CD1c-positive myeloid dendritic cell (primary cell): ENCODE results near the gene NELFCD.
"Not testable (repeated sequence)": the region's sequence is repeated elsewhere in the genome, so short reads cannot be mapped to it uniquely, and the experiment has no call there.

Experiments used
- DNase-seq: peaks from one replicate; pipeline ENCODE4 v3.0.0-alpha.2; 2016; ENCODE audit errors: extremely low spot score

The NELFCD gene

DNA sequence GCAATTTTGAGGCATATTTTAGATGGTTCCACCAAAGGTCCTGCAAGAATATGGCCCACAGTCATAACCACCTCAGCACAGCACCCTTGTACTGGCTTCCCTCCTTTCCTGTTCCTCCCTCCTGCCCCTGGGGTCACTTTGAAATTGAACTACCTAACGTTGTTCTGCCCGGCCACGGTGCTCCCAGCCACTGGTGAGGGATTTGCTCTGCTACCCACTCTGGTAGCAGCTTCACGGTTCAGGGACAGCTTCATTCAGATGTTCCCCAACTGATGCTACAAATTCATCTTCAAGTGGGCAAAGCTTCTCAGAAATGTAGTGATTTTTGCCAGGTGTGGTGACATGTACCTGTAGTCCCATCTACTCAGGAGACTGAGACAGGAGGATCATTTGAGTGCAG is 7.9 kb upstream of the NELFCD start:
- no peak for DNase-seq

GRCh38 chr20:58973866-58974265 is 7.2 kb upstream of the NELFCD start:
- peak; percentile 9 for DNase-seq

DNA sequence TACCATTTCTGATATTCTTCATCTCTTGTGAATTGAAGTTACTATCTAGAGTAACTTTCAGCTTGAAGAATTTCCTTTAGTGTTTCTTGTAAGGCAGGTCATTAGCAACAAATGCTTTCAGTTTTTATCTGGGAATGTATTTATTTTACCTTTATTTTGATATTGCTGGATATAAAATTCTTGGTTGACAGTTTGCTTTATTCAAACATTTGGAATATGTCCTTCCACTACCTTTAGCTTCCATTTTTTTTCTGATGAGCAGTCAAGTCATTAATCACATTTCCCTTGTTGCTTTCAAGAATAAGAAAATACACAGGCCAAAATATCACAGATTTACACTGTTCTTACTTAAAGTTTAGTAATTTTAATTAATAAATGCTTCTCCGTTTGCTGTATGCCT is 5.7 kb upstream of the NELFCD start:
- no peak for DNase-seq

- DNase-seq: no peak
These were observed 4.9 kb upstream of the NELFCD start for GRCh38 chr20:58976061-58976730.

DNA sequence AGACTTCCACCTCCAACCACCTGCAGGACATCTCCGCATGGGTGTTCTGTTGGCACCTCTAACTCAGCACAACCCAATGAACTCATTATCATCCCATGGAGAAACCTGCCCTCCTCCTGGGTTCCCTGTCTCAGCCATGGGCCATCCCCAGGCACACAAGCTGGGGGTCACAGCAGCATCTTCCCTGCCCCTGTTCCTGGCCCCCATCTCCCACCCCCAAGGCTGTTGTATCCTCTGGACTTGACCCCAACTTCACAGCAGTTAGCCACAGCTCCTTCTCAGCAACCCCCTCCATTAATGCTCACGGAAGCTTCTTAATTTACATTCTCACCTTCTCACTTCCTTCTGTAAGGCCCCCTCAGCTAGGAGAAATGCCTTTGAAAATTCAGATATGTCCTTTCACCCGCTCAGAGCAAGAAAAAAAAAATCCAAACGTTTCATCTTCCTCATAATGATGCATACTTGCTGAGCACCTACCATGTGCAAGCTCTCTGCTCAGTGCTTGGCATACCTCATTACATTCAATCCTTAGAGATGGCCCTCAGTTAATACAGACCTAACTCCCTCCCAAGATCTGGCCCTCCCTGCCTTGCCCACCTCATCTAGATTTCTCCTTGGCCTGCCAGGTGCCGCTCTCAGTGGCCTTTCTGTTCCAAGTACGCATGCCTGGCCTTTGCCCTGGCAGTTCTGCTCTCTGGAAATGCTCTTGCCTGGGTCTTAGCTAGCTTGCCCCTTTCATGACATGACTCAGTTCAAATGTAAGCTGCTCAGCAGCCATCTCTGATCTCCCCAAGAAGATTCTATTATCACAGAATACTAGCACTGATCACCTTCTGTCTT is 2.5 kb upstream of the NELFCD start:
- DNase-seq: no peak

DNA sequence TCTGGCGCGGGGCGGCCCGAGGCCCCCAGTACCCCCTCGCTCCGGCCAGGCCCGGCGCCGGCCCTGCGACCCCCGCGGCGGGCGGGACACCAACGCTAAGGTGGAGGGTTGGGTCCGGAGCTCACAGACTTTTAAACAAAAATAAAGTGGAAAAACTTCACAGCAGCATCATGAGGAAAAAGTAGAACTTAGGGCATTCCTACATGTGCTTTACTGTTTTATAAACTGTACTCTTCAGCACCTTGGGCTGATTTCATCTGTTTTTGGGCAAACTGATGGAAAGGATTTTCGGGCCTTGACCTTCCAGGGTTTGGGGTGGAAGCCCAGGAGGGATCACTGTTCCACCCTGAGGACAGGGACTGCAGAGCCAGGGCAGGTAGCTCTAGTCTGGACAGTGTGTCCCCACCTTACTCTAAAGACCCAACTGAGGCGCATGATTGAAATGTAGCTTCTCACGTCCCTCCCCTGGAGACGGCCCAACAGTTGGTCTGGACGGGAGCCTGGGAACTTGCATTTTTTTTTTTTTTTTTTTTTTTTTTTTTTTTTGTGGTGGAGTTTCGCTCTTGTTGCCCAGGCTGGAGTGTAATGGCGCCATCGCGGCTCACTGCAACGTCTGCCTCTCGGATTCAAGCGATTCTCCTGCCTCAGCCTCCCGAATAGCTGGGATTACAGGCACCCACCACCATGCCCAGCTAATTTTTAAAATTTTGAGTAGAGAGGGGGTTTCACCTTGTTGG is 740 bp downstream of the NELFCD start:
- no peak for DNase-seq

DNA sequence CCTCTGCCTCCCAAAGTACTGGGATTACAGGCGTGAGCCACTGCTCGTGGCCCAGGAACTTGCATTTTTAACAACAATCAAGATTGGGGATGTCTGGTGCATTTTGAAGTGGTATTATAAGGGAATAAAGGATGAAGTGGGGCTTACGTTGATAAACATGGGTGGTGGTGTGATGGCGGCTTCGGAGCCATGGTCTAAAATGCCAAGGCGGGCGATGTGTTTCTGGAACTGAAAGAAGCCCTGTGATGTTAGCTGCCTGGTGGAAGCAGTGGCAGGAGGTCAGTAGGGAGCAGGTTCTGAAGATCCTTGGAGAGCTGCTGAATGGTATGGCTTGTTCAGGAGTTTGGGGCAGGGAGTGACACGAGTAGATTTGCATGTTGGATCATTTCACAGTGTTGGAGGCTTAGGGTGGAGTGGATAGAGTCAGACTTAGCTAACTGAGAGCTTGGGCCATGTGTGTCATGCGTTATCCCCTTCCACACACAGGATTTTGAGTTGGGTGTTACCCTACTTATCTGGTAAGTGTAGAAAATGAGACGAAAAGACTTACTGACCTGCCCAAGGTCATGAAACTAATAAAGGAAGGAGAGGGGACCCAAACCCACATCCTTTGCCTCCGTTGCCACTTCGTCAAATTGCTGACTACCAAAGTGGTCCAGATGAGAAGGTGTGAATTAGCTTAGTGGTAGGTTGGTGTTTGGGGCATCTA is 1.5 kb downstream of the NELFCD start:
- DNase-seq: no peak

GRCh38 chr20:58983115-58983468 is 2.0 kb downstream of the NELFCD start:
- not testable (repeated sequence) for DNase-seq

GRCh38 chr20:58984691-58985090 is 3.6 kb downstream of the NELFCD start:
- no peak for DNase-seq

DNA sequence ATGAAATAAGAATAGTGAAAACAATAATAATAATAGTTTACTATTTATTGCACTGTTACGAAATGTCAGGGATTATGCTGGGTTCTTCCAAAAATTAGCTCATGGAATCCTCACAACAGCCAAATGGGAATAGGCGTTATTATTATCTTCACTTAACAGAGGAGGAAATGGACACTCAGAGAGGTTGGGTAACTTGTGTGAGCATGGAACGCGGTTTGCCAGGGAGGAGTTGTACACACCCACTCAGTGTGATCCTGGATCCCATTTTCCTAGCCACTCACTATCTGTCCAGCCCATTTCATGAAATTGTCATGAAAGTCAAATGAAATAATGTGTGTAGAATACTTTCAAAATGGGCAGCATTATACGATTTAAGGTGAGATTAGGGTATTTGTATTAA is 4.6 kb downstream of the NELFCD start:
- DNase-seq: peak; percentile 9

- no peak for DNase-seq
These were observed 5.4 kb downstream of the NELFCD start for GRCh38 chr20:58986286-58986967.

DNA sequence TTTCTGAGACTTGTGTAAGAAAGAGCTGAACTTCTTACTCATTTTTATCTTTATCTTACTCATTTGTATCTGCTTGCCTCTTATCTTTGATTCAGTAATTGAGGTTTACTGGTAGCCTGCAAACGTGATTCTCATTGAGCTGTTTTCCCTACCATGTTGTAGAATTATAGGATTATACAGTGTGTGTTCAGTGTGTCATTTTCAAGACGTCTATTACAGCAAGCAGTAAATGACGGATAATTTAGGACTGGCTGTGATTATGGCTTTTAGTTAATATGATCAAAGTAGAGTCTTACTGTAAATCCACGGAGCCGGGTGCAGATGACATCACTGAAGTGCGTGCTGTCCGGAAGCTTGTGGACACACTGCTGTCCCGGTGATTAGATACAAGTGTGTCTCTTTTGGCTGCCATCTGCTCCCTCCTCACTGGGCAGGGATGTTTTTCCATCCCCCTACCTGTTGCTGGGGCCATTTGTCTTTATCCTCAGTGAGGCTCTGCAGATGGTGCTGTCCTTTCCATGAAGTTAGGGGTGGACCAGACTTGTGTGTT is 6.0 kb downstream of the NELFCD start:
- DNase-seq: no peak

- no peak for DNase-seq
These were observed 6.9 kb downstream of the NELFCD start for GRCh38 chr20:58987790-58988564.

GRCh38 chr20:58988565-58988882 is 7.5 kb downstream of the NELFCD start:
- no peak for DNase-seq

- no peak for DNase-seq
These were observed 8.1 kb downstream of the NELFCD start for GRCh38 chr20:58989196-58989595.

- no peak for DNase-seq
These were observed 9.8 kb downstream of the NELFCD start for GRCh38 chr20:58990651-58991445.

DNA sequence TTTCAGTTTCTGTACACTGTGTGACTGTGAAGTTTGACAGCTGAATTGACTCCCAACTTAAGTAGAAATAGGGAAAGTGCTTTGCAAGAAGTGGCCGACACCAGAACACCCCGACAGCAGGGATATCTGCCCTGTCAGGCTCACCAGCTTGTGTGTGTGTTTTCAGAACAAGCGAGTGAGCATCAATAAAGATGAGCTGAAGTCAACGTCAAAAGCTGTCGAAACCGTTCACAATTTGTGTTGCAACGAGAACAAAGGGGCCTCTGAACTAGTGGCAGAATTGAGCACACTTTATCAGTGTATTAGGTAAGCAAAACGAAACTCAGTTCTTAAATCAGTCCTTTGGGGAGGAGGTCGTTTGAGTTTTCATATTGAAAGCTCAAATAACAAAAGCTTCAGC is 10.7 kb downstream of the NELFCD start:
- no peak for DNase-seq

GRCh38 chr20:58992911-58993310 is 11.9 kb downstream of the NELFCD start:
- DNase-seq: no peak

DNA sequence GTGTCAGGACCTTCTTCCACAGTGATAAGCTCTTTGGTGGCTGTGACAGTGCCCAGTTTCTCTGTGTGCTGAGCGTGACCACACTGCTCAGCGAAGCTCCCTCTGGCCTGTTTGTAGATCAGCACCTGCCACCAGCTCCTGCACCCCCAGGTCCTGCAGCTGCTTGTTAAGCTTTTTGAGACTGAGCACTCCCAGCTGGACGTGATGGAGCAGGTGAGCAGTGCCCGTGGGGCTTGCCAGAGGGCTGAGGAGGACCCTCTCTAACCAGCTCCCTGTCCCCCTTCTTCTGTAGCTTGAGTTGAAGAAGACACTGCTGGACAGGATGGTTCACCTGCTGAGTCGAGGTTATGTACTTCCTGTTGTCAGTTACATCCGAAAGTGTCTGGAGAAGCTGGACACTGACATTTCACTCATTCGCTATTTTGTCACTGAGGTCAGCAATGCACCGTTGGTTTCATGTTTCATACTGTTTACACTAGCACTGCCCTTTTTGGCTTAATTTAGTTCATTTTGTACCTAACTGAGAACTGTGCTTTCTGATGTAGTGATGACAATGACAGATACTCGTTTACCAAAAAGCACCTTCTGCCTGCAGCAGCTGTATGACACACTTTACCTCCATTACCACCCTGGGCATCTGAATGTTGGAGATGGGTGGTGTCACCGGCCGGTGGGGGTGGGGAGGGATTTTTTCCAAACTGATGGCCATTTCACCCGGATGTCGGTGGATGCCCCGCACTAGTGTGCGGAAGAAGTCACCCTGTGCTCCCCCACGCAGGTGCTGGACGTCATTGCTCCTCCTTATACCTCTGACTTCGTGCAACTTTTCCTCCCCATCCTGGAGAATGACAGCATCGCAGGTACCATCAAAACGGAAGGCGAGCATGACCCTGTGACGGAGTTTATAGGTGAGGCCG is 12.5 kb downstream of the NELFCD start:
- no peak for DNase-seq
